ENCODE measurements around the gene PBRM1. TPM values are rescaled to one million over a fixed set of nuclear protein-coding genes. Genes with fewer than 3 reads are reported as not detected.

Gene PBRM1
- total and polyA plus RNA-seq, 2 donors (not counting 3 experiments of a cell fraction or from before 2014, with no cell fraction given) = 26.7 to 87.1 TPM

DNA sequence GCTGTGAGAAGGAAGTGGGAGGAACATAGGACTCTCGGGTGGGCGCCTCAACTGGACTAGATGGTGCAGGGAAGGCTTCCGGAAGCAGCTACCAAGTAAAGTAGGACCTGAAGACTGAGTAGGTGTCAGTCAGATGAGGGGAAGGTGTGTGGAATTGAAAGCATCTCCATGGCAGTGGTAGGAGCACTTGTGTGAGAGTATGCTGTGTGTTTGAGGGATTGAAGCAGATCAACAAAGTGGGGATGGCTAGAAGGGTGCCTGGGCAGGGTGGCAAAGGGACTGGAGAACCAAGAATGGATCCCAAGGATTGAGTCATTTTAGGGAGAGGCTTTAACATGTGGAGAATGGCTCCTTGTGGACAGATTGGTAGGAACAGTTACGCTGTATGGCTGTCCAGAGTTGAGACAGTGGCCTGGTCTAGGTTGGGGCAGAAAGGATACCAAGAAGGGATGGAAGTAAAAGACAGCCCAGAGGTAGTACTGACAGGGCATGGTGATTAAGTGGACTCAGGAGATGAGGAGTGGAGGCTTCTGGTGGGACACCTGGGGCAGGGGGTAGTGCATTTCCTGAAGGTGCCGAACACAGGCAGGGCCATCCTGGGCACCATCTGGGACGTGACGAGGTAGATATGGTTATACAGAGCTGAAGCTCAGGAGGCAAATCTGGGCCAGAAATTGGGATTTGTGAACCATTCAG is 147.8 kb downstream of the PBRM1 start:
- TF ChIP-seq, protein P1, sequence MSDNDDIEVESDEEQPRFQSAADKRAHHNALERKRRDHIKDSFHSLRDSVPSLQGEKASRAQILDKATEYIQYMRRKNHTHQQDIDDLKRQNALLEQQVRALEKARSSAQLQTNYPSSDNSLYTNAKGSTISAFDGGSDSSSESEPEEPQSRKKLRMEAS (IDR thresholded peaks at IDR 0.05; ENCODE audit: insufficient read depth, insufficient read length) = no peak
- TF ChIP-seq JUN (IDR thresholded peaks at IDR 0.05; ENCODE audit: borderline replicate concordance, insufficient read depth, insufficient read length, low read depth) (no peak), GATA2 (IDR thresholded peaks at IDR 0.05; ENCODE audit: insufficient read depth, insufficient read length, low read depth, low read length) (no peak), CTCF (IDR thresholded peaks at IDR 0.05; ENCODE audit: extremely low read depth in 1 of 2, insufficient read depth in 1 of 2, low read depth in 1 of 2, low read length in 2 of 2) (no peak), FOS (IDR thresholded peaks at IDR 0.05; ENCODE audit: borderline replicate concordance, insufficient read depth, low read length) (no peak), POLR2AphosphoS5 (IDR thresholded peaks at IDR 0.05; ENCODE audit: insufficient read depth, low read depth, low read length) (no peak)
- Histone ChIP-seq H3K79me2 (ENCODE audit: control insufficient read depth, insufficient read depth, low read length) (peaks cover 36% of the 10 kb centered on the region), H3K27ac (ENCODE audit: insufficient read depth, low read depth, low read length) (no peak overlapping the region), H3K9me1 (replicated peaks; ENCODE audit: control insufficient read depth, extremely low read depth, insufficient read depth, low read length) (no peaks in the 10 kb centered on the region), H3K4me1 (ENCODE audit: control insufficient read depth, extremely low read depth, insufficient read depth, low read length) (peaks cover 35% of the 10 kb centered on the region), H3K36me3 (ENCODE audit: control insufficient read depth in 2 of 2, extremely low read depth in 1 of 2, insufficient read depth in 2 of 2, low read length in 2 of 2) (peaks cover 0 to 4% of the 10 kb centered on the region in 2 experiments), H3K9me3 (replicated peaks; ENCODE audit: control insufficient read depth, insufficient read depth, low read length) (no peaks in the 10 kb centered on the region), H3K4me2 (ENCODE audit: insufficient read depth, low read length) (peak overlapping the region; percentile 69), H2AFZ (ENCODE audit: low read depth, low read length) (no peak overlapping the region), H3K4me3 (replicated peaks in 1 of 3; ENCODE audit: insufficient read depth in 1 of 3, low read depth in 1 of 3, low read length in 3 of 3) (peak overlapping the region; percentile 37 to 74 (median 48)), H3K9ac (replicated peaks; ENCODE audit: extremely low read depth, insufficient read depth, low read length) (peak overlapping the region; percentile 80), H3K27me3 (ENCODE audit: control insufficient read depth in 2 of 2, insufficient read depth in 2 of 2, low read length in 2 of 2) (no peaks in the 10 kb centered on the region), H4K20me1 (replicated peaks; ENCODE audit: control insufficient read depth, extremely low read depth, insufficient read depth, low read length) (no peaks in the 10 kb centered on the region)
- dilution Hi-C loops (cut with MboI; ENCODE audit: extremely low pct_ligation_motif_present, low sequenced_read_pairs) (no loop called here), intact Hi-C loops (cut with micrococcal nuclease) (no loop called here)
- FAIRE-seq (no peak), DNase-seq (ENCODE audit: low read depth, low spot score) (no peak)
- CTCF ChIA-PET = no interaction called here
- POLR2A ChIA-PET = interaction anchor here (0.6 kb wide), 1 partner anchor 44 kb away, joined by 4 read pairs; no protein-coding TSS in a partner anchor
- no TSS peak for BruUV-seq (replicated peaks)
